EH (cell line): Measurements from ENCODE around the gene DNAAF9.

Experiments
- DNase-seq: peaks from one replicate; pipeline ENCODE4 v3.0.0-alpha.2; 2015; ENCODE audit warnings: low read depth

The DNAAF9 gene

GRCh38 chr20:3371754-3372153 is 35.7 kb downstream of the DNAAF9 start:
- DNase-seq, result no peak

DNA sequence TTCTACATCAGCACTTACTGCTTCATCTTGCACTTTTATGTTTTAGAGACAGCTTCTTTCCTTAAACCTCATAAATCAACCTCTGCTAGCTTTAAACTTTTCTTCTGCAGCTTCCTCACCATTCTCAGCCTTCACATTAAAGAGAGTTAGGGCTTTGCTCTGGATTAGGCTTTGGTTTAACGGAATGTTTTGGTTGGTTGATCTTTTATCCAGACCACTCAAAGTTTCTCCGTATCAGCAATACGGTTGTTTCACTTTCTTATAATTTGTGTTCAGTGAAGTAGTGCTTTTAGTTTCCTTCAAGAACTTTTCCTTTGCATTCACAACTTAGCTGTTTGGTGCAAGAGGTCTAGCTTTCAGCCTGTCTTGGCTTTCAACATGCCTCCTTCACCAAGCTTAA is 40.4 kb downstream of the DNAAF9 start:
- DNase-seq, result no peak

DNA sequence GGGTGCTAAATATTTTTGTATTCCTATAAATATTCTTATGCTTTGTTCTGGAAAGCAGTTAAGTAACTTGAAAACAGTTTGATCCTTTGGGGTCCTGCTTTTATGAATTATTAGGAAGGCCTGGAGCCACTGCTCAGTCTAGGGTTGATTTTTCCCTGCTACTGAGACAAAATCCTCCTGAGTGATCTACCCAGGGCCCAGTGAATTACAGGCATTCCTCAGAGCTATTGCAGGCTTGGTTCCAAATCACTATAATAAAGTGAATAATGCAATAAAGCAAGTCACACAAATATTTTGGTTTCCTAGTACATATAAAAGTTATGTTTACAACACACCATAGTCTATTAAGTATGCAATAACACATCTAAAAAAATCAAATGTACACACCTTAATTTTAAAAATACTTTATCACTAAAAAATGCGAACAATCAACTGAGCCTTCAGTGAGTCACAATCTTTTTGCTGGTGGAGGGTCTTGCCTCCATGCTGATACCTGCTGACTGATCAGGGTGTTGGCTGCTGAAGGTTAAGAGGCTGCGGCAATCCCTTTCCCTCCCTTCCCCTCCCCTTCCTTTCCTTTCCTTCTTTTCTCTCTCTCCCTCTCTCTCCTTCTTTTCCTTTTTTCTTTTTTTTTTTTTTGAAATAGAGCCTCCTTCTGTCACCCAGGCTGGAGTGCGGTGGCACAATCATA is 43.0 kb downstream of the DNAAF9 start:
- peak; percentile 39 for DNase-seq

- DNase-seq, result no peak
These were observed 46.7 kb downstream of the DNAAF9 start for GRCh38 chr20:3360752-3361151.

DNA sequence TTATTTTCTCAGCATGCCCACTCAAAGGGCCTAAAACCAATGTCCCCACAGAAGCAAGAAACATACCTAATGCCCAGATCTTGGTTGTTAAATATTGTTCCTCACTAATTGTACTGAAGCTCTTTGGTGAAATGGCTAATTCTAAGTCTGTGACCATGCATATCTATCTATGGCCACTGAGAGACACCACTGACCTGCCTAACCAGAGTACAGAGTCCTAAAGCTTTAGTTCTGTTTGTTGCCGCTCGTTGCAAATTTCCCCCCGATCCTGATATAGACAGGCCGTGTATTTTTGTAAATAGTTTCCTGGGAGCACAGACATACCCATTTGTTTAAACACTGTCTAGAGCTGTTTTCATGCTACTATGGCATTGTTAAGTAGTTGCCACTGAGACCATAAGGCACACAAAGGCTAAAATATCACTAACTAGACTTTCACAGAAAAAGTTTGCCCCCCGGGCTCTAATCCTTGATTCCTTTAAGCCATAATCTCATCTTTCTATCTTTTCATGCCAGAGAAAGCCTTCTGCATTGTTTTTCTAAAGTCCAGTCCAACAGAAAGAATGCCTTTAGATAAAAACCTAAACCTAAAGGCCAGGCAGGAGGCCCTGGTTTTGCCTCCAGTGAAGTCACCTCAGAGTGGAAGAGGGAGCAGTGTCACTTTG is 48.7 kb downstream of the DNAAF9 start:
- DNase-seq, result no peak
